Measurements from ENCODE around the gene HDAC9.

HDAC9 gene

DNA sequence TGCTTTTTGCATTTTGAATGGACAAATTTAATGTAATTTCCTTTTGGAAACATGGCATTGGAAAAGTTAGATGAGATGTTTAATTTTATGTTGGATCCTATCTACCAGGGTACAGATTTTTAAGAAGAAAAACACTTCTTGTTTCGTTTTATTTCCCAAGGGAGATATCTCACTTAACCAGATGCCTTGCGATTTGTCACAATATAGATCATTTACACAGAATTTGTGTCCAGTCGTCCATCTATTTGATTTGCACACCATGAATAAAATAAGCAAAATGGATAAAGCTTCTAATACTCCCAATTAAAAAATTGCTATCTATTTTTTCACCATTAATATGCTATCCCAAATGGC lies 25.7 kb downstream of the HDAC9 start:
- no peak overlapping the region for H3K4me3 ChIP-seq (ENCODE audit: low read length, poor library complexity, severe bottlenecking)
- H3F3A ChIP-seq (ENCODE audit: low read depth), result no peaks in the 10 kb centered on the region
- H3K4me1 ChIP-seq (ENCODE audit: insufficient read depth, low read length, poor library complexity, severe bottlenecking), result peaks cover 21% of the 10 kb centered on the region
- H3K27me3 ChIP-seq (ENCODE audit: insufficient read depth, low read length, poor library complexity, severe bottlenecking), result no peaks in the 10 kb centered on the region
- TF ChIP-seq, protein P1, sequence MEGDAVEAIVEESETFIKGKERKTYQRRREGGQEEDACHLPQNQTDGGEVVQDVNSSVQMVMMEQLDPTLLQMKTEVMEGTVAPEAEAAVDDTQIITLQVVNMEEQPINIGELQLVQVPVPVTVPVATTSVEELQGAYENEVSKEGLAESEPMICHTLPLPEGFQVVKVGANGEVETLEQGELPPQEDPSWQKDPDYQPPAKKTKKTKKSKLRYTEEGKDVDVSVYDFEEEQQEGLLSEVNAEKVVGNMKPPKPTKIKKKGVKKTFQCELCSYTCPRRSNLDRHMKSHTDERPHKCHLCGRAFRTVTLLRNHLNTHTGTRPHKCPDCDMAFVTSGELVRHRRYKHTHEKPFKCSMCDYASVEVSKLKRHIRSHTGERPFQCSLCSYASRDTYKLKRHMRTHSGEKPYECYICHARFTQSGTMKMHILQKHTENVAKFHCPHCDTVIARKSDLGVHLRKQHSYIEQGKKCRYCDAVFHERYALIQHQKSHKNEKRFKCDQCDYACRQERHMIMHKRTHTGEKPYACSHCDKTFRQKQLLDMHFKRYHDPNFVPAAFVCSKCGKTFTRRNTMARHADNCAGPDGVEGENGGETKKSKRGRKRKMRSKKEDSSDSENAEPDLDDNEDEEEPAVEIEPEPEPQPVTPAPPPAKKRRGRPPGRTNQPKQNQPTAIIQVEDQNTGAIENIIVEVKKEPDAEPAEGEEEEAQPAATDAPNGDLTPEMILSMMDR (conservative IDR thresholded peaks at IDR 0.05; ENCODE audit: low read length), result no peak
- TF ChIP-seq EZH2phosphoT487 (IDR thresholded peaks at IDR 0.05; ENCODE audit: borderline replicate concordance), result no peak
- no peaks in the 10 kb centered on the region for H3K9me2 ChIP-seq (replicated peaks; ENCODE audit: low read depth, low read length)
- no peaks in the 10 kb centered on the region for H3K9me3 ChIP-seq (ENCODE audit: insufficient read depth, low read depth, low read length)
- peaks cover 5% of the 10 kb centered on the region; the same call in 1 of the 2 replicates for H3K79me2 ChIP-seq (ENCODE audit: insufficient read depth, low read length)
- no peak overlapping the region for H2AFZ ChIP-seq (ENCODE audit: low read length)
- H4K20me1 ChIP-seq (ENCODE audit: insufficient read depth, low read length, poor library complexity, severe bottlenecking), result peaks cover 5% of the 10 kb centered on the region
- no peak overlapping the region for H3K4me2 ChIP-seq (ENCODE audit: low read depth, low read length, poor library complexity, severe bottlenecking)
- no peak overlapping the region for H3K9ac ChIP-seq (ENCODE audit: low read depth, low read length, poor library complexity, severe bottlenecking)
- no peaks in the 10 kb centered on the region for H3K36me3 ChIP-seq (ENCODE audit: insufficient read depth, low read length)

- peaks cover 5% of the 10 kb centered on the region for H3K79me2 ChIP-seq (ENCODE audit: insufficient read depth, low read length)
- H3K9me2 ChIP-seq (replicated peaks; ENCODE audit: low read depth, low read length), result no peaks in the 10 kb centered on the region
- H4K20me1 ChIP-seq (ENCODE audit: insufficient read depth, low read length, poor library complexity, severe bottlenecking), result peaks cover 10% of the 10 kb centered on the region
- no peak for TF ChIP-seq EZH2phosphoT487 (IDR thresholded peaks at IDR 0.05; ENCODE audit: borderline replicate concordance)
- TF ChIP-seq, protein P1 (conservative IDR thresholded peaks at IDR 0.05; ENCODE audit: low read length), result no peak
- no peaks in the 10 kb centered on the region for H3K27me3 ChIP-seq (ENCODE audit: insufficient read depth, low read length, poor library complexity, severe bottlenecking)
- H3K4me3 ChIP-seq (ENCODE audit: low read length, poor library complexity, severe bottlenecking), result no peak overlapping the region
- no peak overlapping the region for H3K4me2 ChIP-seq (ENCODE audit: low read depth, low read length, poor library complexity, severe bottlenecking)
- no peaks in the 10 kb centered on the region for H3K36me3 ChIP-seq (ENCODE audit: insufficient read depth, low read length)
- H3K9me3 ChIP-seq (ENCODE audit: insufficient read depth, low read depth, low read length), result no peaks in the 10 kb centered on the region
- no peaks in the 10 kb centered on the region for H3F3A ChIP-seq (ENCODE audit: low read depth)
- H3K9ac ChIP-seq (ENCODE audit: low read depth, low read length, poor library complexity, severe bottlenecking), result no peak overlapping the region
- peaks cover 29% of the 10 kb centered on the region for H3K4me1 ChIP-seq (ENCODE audit: insufficient read depth, low read length, poor library complexity, severe bottlenecking)
- no peak overlapping the region for H2AFZ ChIP-seq (ENCODE audit: low read length)
These were observed 26.5 kb downstream of the HDAC9 start for GRCh38 chr7:18521945-18522566.

GRCh38 chr7:18524248-18524647 lies 28.7 kb downstream of the HDAC9 start:
- Histone ChIP-seq H3K27me3 (ENCODE audit: insufficient read depth, low read length, poor library complexity, severe bottlenecking) (no peaks in the 10 kb centered on the region), H3K4me2 (ENCODE audit: low read depth, low read length, poor library complexity, severe bottlenecking) (no peak overlapping the region), H3K9me3 (ENCODE audit: insufficient read depth, low read depth, low read length) (no peaks in the 10 kb centered on the region), H3F3A (ENCODE audit: low read depth) (no peaks in the 10 kb centered on the region), H2AFZ (ENCODE audit: low read length) (no peak overlapping the region), H3K79me2 (ENCODE audit: insufficient read depth, low read length) (peaks cover 11% of the 10 kb centered on the region), H3K9ac (ENCODE audit: low read depth, low read length, poor library complexity, severe bottlenecking) (no peak overlapping the region), H3K4me3 (ENCODE audit: low read length, poor library complexity, severe bottlenecking) (no peak overlapping the region), H4K20me1 (ENCODE audit: insufficient read depth, low read length, poor library complexity, severe bottlenecking) (peaks cover 10% of the 10 kb centered on the region), H3K9me2 (replicated peaks; ENCODE audit: low read depth, low read length) (no peaks in the 10 kb centered on the region), H3K36me3 (ENCODE audit: insufficient read depth, low read length) (no peaks in the 10 kb centered on the region), H3K4me1 (ENCODE audit: insufficient read depth, low read length, poor library complexity, severe bottlenecking) (peaks cover 34% of the 10 kb centered on the region)
- TF ChIP-seq, protein P1 (conservative IDR thresholded peaks at IDR 0.05; ENCODE audit: low read length), result no peak
- no peak for TF ChIP-seq EZH2phosphoT487 (IDR thresholded peaks at IDR 0.05; ENCODE audit: borderline replicate concordance)

Data from Loucy (cell line).